AG04449 (cell line): ENCODE data around the gene MYOCD.

ENCODE experiments used
- CTCF ChIA-PET: fragments of 350-600 bp; formaldehyde crosslinking; extraction: SDS; loops from one replicate; lab custom pipeline; 2021; ENCODE audit warnings: antibody characterized with exemption; lab: Yijun Ruan, JAX
- POLR2A ChIA-PET: fragments of 400-600, 350-600 bp; formaldehyde crosslinking; extraction: SDS; loops from one replicate; lab custom pipeline; 2020; ENCODE audit warnings: antibody characterized with exemption, inconsistent platforms; lab: Yijun Ruan, JAX
- DNase-seq: peaks from one replicate; pipeline ENCODE4 v3.0.0-alpha.2; 2010; ENCODE audit warnings: low read depth, low spot score
- H3K4me3 ChIP-seq: 2 replicates; pipeline ENCODE4 v1.5.1; 2011; ENCODE audit warnings: low read depth, mild to moderate bottlenecking, control low read depth, low read length
- CTCF ChIP-seq: IDR thresholded peaks from one replicate; pipeline ENCODE4 v1.5.1; 2011; ENCODE audit warnings: mild to moderate bottlenecking, moderate library complexity, low read length, control low read depth, inconsistent platforms; ENCODE audit not compliant: insufficient read depth; ENCODE audit errors: missing control alignments

Gene MYOCD

GRCh38 chr17:12769981-12770380 lies 104.3 kb downstream of the MYOCD start:
- ChIA-PET POLR2A (no interaction called here), CTCF (interaction anchor here (1.6 kb wide), 1 partner anchor 589 kb away, joined by 4 read pairs; no protein-coding TSS in a partner anchor)
- no peak for DNase-seq
- H3K4me3 ChIP-seq = no peak overlapping the region
- TF ChIP-seq CTCF = no peak

- DNase-seq = no peak
- ChIA-PET CTCF (no interaction called here), POLR2A (no interaction called here)
- no peak for TF ChIP-seq CTCF
- H3K4me3 ChIP-seq = no peak overlapping the region
Observed at GRCh38 chr17:12773153-12773552, 107.5 kb downstream of the MYOCD start.

DNA sequence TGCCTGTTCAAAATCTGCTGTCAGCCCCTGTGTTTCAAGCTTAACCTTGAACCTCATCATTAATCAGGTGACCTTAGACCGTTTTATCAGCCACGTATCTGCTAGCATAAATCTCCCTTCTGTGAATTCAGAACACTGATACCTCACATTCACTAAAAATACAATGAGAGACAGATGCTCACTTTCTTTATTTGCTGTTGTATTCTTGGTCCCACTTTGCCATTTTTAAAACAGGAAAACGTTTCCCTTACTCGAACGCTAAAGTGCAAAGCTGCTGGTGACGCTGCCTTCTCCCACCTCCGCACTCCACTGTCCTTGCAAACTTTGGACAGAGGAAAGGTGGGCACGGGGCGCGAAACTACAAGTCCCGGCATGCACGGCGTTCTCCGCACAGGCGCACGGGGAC lies 123.4 kb downstream of the MYOCD start:
- CTCF ChIA-PET = interaction anchor here (1.2 to 1.4 kb wide), 2 partner anchors 9 to 122 kb away, joined by 4 to 6 read pairs; partner anchors contain the start of gene MYOCD
- no peak for DNase-seq
- TF ChIP-seq CTCF = no peak
- POLR2A ChIA-PET = no interaction called here
- H3K4me3 ChIP-seq = peak overlapping the region; percentile 66

- no peak for DNase-seq
- CTCF ChIA-PET = interaction anchor here (1.2 to 1.4 kb wide), 2 partner anchors 10 to 123 kb away, joined by 4 to 6 read pairs; partner anchors contain the start of gene MYOCD
- H3K4me3 ChIP-seq = peak within 1 kb of the TSS; percentile 66
- TF ChIP-seq CTCF = no peak
- POLR2A ChIA-PET = interaction anchor here (0.6 kb wide), 1 partner anchor 1429 kb away, joined by 4 read pairs; no protein-coding TSS in a partner anchor
Observed at GRCh38 chr17:12789481-12790248, 124.0 kb downstream of the MYOCD start, which contains the start of gene ARHGAP44. ARHGAP44 (plus strand) TSS chr17:12789498; CDS start chr17:12789839, 341 bp downstream.

DNA sequence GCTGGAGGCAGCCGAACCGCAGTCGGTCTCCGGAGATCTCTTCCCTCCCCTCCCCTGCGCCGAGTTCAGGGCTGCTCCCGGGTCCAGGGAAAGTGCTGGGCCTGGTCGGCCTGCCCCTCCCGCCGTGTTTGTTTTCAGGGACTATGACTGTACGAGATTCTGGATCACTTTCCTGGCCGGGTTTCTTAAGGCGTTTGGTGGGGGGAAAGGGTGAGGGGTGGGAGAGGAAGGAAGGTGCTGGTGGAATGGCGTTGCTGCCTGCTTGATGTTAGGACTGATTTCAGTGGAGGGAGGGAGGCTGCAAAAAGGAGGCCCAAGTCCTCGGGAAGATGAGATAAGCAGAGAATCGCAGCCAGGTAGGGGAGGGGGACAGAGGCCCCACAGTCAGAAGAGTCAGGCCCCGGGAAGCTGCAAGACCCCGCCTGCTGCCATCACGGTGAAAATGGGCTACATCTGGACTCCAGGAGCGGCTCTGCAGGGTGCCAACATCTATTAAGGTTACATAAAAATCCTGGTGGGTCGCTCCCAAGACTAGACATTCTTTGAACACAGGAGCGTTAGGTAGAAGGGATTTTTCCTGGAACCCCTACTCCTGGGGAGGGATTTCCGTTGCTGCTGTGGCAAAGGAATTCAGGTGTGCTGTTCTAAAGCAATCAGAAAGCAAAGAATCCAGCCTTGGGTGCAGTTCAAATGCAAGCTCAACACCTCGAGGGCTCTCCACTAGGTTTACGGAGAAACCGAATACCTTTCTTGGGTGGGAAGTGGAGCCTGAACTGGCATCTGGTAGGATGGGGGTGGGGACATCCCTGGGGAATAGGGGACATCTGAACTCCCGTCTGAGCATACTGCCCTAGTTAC lies 124.8 kb downstream of the MYOCD start:
- no peak for DNase-seq

More for the DNA sequence above, 124.8 kb downstream of the MYOCD start:
- TF ChIP-seq CTCF = no peak
- H3K4me3 ChIP-seq = peak overlapping the region; percentile 66
- ChIA-PET CTCF (interaction anchor here (1.2 to 1.4 kb wide), 2 partner anchors 10 to 124 kb away, joined by 4 to 6 read pairs; partner anchors contain the start of gene MYOCD), POLR2A (interaction anchor here (0.6 kb wide), 1 partner anchor 1429 kb away, joined by 4 read pairs; no protein-coding TSS in a partner anchor)
